Endometrium (tissue), 2 donors: ENCODE data around the gene FOXI2.

Experiments
- FAIRE-seq: peaks from 2 replicates; lab custom pipeline; 2012; peaks lifted over from hg19 to GRCh38; lab: Jason Lieb, UNC
- donor health status: control.
- donor health status: control.

FOXI2 gene

DNA sequence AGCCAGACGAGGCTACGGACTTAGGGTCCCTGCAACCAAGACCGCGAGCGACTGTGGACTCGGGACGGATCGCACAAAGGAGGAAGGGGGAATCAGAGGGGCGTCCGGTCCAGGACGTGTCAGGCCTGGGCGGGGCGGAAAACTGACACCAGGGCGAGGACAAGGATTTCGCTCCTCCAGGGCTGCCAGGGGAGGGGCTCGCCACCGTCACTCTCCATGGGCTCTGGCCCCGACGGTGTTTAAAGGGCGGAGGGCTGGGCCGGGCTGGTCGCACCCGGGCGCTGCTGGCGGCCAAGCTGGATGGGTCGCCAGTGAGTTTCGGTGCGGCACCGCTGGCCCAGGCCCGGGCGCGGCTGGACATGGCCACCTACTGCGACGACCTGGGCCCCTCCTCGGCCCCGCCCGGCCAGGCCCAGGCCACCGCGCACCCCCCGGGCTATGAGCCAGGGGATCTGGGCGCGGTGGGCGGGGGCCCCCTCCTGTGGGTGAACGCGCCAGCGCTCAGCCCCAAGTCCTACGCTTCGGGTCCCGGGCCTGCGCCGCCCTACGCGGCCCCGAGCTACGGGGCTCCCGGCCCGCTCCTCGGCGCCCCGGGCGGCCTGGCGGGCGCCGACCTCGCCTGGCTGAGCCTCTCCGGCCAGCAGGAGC is at the start of gene FOXI2:
Gene FOXI2, plus strand, starts transcription at position 271 of the 648 bp plus-strand sequence. Its CDS starts 89 bp downstream, at position 360.
- FAIRE-seq = no peak

DNA sequence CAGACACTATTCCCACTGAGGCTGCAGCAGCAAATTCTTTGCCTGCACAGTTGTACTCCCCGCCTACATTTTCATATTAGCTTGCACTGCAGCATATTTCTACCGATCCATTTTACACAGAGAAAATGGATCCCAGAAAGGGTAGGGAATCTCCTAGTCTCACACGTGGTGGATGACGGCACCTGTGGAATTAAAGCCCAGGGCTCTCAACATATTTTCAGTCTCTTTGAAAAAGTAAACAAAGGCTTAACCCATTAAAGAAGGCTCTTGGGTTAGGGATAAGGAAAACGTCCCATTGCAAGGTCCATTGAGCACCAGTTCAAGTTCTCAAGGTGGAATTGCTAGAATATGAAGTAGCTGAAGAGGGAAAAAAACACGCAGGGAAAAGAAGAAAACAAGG is 49.4 kb upstream of the FOXI2 start:
- FAIRE-seq = no peak

DNA sequence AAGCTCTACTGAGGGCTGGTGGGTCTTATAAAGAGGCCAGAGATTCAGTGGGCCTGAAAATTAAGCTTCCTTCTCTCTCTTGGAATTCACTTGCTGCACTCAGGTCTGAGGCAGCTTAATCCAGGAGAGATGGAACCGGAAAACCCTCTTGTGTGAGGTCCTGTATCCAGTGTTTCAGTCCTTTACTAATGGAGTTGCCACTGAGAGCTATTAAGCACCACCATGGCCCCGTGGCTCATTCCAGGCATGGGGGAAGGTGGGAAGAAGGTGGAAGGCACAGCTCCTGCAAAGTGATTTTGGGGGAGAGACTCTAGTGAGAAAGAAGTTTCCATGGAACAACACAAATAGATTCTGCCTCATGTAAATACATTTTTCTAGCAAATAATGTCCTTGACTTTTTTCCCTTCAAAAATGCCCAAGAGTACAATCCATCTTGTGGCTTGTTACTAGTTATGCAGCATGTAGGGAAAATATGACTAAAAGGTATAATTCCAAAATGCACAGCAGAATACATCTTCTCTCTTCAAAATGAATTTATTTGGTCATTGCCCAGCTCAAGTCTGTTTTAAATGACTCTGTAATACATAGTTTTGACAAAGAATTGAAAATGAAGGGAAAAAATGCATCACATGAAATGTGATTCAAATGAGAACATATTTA is 46.7 kb upstream of the FOXI2 start:
- FAIRE-seq = no peak

DNA sequence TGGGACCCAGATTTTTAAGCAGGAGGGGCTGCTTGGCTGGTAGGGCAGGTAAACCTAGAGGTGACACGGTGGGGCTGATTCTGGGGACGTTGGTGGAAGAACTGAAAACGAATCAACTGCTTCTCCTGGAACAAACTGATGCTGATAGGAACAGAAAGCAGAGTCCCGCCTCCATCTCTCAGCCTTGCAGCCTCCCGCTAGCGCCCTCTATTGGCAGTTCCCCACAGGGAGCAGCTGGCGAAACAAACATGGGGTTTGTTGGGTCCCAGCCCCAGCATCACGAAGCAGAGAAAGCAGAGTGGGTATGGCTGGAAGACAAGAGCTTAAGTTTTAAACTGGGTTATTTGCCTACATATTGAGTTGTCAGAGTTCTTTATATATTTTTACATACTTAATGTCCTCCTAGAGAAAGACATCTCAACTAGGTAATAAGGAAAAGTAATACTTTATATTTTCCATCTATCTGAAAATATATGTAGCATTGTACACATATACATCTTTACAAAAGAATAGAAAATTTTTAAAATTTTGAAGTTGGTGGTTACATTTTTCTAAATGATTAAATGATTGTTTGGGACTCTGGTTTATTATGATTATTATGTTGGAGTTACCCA is 42.3 kb upstream of the FOXI2 start:
- FAIRE-seq = no peak

DNA sequence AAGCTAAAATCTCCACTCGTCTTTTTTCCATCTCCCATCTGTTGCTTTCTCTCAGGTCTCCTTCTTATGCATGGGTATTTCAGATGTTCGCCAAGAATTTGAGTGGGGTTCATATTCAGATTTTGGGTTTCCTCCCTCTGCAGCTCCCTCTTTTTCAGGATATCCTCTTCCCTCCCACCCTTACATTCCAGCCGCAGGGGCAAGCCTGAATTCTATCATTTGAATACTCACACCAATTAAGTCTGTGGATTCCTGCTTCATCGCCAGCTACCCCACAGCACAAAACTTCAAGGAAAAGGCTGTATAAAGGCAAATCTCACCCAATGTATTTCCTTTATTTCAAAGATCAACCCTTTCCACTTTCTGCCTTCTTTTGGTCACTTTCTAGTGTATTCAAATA is 41.6 kb upstream of the FOXI2 start:
- FAIRE-seq = no peak

DNA sequence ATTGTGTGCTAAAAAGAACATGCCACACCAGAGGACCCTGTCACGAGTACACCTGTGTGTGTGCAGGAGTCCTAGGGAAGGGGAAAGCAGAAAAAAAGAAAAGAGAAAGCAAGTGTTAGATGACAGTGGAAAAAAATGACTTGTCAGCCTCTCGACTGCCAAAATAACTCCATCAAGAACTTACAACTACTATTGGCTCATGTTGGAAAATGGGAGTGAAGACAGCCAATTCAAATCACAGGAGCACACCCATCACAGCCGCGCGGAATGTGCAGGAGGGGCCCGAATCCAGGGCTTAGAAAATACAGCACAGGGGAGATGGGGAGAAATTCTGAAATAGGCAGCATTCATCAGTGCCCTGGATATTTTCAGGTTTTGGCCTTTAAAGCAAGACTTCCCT is 38.1 kb upstream of the FOXI2 start:
- no peak for FAIRE-seq

DNA sequence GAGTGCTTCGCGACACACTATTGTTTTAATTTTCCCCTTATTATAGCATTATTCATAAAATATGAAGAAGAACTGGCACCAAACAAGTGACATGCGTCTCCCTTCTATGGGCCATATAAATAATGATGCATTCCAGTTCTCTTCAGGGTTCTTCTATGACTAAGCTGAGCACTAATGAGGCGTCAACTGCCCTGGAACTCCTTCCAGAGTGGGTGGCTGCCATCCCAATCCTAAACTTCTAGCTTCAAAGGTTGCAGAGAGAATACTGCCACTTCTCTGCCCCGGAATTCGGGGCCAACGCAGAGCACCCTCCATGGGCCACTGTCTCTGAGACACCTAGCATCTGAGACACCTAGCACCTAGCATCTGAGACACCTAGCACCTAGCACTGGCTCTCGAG is 37.7 kb upstream of the FOXI2 start:
- no peak for FAIRE-seq

DNA sequence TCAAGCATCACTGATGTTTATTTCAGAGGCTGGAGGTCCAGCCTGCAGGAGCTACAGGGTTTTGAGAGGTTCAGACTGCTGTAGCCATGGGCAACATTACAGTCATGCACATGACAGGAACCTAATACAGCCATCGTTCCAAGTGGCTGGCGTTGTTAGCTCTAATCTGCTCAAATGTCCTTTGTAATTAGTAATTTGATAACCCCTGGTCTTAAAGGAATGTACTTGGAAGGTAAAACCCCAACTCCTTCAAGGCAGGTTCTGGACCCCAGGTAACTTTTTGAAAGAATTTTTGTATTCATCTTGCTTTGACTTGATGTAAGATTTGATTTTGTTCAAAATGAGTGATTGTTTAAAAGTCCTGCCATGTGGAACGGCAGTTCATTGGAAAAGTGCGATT is 34.7 kb upstream of the FOXI2 start:
- FAIRE-seq = no peak

DNA sequence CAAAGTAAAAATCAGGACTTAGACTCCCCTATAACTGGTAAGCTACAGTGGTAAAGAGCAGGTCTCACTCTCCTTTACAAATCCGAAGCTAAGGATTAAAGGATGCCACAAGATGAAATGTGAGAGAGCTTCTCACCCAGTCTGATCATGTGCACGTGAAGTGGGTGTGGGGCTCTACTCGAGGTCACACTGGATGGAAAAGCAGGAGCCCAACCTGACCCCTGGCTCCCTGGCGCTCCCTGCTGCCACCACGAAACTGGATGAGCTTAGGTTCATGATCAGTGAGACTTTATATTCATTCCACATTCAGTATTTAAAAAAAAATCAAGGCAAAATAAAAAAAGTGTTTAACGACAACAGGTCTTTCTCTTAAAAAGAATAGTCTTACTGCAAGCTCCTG is 21.7 kb upstream of the FOXI2 start:
- FAIRE-seq = no peak

DNA sequence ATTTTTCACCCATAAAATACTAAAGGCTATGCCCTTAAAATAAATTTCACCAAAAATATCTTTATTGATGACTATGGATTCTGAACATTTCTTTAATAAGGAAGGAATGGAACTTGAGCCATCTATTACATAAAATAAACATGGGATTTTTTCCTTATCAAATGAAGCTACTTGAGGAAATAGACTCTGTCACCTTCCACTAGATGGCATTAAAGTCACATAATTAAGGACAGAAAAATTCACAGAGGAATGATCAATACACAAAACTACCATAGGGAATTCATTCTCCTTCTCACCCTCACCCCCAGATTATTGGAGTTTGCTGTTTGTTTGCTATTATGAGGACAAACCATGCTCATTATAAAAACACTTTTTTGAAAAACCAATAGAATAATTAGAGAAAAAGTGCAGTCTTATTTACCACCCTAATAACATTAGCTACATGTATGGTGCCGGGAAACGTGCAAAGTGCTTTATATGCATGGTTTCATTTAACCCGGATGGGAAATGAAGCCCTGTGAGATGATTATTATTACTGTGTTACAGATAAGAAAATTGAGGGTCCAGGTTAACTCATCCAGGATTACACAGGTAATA is 21.1 kb upstream of the FOXI2 start:
- peak; percentile 77 for FAIRE-seq

DNA sequence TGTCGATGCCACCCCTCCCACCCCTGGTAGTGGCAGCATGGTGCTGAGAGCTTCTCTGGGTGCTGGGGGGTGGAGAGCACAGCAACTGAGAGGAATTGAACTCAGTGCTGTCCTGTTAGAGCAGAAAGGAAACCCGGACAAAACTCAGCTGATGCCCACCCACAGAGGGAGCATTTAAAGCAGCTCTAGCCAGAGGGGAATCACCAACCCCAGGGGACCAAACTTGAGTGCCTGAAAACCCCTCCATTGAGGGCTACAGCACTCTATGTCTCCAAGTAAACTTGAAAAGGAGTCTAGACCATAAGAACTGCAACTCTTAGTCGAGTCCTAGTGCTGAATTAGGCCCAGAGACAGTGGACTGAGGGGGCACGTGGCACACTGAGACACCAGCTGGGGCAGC is 16.8 kb upstream of the FOXI2 start:
- FAIRE-seq = no peak

DNA sequence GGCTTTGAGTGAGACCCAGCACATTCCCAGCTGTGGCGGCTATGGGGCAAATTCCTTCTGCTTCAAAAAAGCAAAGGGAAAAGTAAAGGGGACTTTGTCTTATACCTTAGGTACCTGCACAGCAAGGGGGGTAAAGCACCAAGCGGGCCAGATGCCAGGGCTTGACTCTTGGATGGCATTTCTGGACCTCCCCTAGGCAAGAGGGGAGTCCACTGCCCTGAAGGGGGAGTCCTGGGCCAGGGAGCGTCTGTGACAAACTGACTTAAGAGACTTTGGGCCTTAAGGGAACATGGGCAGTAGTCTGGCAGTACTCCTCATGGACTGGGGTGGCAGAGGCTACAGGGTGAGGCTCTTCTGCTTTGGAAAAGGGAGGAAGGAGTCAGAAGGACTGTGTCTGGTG is 16.1 kb upstream of the FOXI2 start:
- FAIRE-seq = no peak

DNA sequence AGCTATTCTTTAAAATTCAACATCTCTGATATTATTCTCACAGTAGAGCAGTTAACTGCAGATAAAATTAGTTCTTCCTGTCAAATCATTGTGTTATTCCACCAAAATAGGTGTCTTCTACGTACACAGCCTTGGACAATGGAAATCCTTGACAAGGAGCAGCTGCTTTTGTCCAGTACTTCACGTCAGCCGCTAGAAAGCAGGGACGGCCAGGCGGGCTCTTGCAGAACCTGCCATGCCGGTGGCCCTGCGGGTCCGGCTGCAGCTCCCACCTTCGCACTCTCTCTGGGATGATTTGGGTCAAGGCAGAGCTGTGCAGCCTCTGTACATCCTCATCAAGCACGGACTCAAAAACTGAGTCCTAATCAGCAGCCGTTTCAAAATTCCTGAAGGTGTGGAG is 2.2 kb upstream of the FOXI2 start:
- FAIRE-seq = no peak

DNA sequence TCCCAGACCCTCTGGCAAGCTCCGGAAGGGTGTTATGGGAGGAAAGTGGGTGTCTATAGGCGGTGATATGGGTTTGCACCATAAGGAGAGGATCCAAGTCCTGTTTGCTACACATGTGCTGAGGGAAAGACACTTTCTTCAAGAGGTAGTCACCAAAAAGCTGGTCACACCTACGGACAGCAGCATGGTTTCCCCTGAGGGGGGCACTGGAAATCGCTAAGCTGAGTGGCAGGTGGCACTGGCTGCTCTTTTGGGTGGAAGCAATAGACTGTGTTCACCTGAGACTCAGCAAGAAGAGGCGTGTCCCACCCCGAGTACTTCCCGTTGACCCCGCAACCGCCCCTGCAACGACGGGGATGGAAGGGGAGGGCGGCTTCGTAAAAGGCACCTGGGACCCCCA is 1.8 kb upstream of the FOXI2 start:
- no peak for FAIRE-seq

DNA sequence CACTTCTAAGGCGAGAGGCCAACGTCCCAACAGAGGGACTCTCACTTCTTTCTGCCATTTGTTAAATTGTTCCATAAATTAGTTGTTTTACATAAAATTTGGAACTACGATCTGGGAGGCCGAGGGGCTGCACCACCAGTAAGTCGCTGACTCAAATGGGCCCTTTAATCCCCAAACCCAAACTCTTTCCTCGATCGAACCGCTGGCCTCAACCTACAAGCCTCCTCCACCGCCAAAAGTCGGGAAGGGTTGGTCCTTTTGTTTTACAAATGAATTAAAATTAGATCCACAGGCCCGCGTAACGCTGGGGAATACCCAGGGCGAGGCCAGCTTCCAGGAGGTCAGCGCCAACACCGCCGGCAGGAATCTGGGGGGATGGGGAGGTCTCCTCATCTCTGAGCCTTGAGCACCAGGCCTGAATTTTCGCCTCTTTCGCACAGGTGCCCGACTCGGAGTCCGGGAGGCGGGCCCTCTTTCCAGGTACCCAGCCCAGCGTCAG is 1.2 kb upstream of the FOXI2 start:
- FAIRE-seq = no peak

DNA sequence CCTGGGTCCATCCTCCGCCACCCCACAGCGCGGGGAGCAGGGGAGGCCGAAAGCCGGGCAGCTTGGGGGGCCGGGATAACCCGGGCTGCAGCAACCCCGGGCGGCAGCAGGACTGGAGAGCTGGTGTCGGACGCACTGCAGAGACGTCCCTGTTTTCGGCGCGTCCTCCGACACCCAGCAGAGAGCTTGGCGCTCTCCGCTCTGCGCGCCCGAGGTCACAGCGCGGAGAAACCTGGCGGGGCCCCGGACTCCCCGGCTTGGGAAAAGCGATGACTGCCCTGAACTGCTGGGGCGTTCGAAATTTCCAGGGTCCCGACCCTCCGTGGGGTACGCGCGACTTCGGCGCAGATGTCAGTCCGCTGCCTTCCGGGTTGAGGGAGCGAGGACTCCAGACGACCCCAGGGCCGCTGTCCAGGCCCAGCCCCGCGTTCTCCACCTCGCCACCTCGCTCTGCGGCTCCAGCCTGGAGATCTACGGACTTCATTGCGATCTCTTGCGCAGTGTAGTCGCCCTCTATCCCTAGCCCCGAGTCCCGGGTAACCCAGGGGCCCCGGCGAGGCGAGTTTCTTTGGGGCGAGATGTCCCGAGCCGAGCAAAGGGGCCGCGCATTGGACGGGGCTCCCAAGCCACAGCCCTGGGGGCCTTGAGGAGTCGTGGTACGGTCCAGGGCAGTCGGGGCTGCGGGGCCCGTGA is 617 bp upstream of the FOXI2 start:
- no peak for FAIRE-seq

DNA sequence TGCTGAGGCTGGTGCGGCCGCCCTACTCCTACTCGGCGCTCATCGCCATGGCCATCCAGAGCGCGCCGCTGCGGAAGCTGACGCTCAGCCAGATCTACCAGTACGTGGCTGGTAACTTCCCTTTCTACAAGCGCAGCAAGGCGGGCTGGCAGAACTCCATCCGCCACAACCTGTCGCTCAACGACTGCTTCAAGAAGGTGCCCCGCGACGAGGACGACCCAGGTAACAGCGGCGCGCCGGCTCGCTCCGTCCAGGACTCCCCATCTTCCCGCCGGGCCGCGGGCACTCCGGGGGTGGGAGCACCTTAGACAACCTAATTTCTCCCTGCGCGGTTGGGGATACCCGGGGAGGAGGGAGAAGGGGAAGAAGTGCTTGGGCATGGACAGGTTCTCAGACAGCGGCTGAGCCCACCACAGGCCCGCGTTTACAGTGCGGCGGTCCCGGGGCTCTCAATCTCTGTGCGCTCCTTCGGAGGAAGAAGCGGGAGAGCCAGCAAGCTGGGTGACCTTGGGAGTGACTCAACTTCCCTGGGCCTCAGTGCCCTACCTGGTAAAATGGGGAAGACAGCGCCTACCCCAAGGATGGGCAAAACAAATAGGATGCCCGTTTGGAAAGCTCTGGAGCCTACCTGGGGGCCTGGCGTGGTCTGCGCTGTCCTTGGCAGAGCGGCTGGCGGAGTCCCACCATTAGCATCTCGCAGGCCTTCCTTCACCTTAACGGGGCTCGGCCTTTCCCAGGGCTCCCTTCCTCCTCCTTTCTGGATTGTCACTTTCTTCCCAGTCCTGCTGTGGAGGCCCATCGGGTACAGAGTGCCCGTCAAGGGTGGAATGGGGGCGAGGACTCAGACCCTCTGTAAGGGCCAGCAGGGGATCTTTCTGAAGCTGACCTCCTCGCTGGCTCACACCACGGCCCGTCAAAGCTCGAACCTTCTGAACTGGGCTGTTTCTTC is 852 bp downstream of the FOXI2 start:
- no peak for FAIRE-seq

DNA sequence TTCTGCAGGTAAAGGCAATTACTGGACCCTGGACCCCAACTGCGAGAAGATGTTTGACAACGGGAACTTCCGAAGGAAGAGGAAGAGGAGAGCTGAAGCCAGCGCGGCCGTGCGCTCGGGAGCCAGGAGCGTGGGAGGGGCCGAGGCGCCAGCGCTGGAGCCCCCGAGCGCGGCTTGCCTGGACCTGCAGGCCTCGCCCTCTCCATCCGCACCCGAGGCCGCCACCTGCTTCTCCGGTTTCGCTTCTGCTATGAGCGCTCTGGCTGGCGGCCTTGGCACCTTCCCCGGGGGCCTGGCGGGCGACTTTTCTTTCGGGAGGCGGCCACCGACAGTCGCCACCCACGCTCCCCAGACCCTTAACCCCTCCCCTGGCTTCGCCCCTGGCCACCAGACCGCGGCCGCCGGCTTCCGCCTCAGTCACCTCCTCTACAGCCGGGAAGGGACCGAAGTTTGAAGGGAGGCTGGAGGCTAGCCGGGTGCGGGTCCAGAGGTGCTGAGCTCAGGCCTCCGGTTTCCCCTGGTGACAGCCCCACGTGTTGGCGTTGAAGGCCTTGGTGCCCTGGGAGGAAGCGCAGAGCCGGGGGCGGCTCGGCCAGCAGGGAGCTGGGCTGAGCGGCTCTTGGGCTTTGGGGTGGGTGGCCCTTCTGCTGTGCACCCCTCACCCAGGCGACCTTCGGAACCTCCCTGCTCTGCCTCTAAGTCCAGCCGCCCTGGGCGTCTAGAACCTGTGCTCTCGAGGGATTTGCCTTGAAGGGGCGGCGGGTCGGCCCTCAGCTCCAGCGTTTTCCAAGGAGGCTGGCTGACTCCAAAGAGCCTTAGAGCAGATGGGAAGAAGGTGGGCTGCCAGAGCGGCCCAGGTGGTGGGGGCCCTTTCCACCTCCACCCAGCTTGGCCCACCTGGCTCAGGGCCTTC is 1.8 kb downstream of the FOXI2 start:
- FAIRE-seq = no peak

DNA sequence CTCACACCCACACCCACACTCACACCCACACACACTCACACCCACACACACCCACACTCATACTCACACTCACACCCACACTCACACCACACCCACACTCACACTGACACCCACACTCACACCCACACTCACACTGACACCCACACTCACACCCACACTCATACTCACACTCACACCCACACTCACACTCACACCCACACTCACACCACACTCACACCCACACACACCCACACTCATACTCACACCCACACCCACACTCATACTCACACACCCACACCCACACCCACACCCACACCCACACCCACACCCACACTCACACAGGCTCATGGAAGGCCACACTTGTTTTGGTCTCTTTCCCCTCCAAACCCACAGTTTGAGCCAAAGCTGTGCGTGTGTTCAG is 2.9 kb downstream of the FOXI2 start:
- no peak for FAIRE-seq

DNA sequence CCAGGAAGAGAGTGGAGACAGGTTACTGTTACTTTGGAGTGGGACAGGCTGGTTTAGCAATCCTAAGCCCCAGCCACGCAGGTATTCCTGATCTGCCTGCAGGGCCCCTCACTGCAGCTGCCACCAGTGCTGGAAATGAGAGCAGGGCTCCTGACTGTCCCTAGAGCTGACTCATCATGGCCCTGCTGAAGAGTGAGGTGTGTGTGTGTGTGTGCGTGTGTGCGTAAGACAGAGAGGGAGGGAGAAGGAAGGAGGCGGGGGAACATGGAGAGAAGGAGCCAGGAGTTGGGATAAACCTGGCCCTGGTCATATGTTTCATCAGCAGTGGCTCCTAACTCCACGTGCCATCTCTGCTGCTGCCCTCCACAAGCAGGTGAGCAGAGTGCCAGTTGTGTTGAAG is 3.6 kb downstream of the FOXI2 start:
- no peak for FAIRE-seq
